K562 (cell line): ENCODE data around the gene COL7A1. TPM values are rescaled to one million over a fixed set of nuclear protein-coding genes. Genes with fewer than 3 reads are reported as not detected.
A peak's percentile ranks its signal among the peaks of the same experiment; 100 is the strongest.

Experiments used
- ATAC-seq: fragments of 200-7000 bp; cut with Tn5 transposase; 3 replicates; pipeline ENCODE4 v1.9.1; 2020; ENCODE audit warnings: moderate library complexity
- BruUV-seq: library from RNA; stranded (reverse); fragments of 400-500 nt; replicated peaks from 2 replicates; lab custom pipeline; 2021; lab: Mats Ljungman, UMichigan
- CTCF ChIA-PET: fragments of 300-600 bp; formaldehyde crosslinking; extraction: SDS; loops from one replicate; lab custom pipeline; 2021; ENCODE audit warnings: low intra/inter-chr PET ratio; lab: Yijun Ruan, JAX
- POLR2A ChIA-PET: fragments of 300-600, 350-650 bp; sonication (Branson Sonifier 250); formaldehyde crosslinking; extraction: SDS; loops from one replicate; lab custom pipeline; 2021; ENCODE audit warnings: antibody characterized with exemption, inconsistent platforms; lab: Yijun Ruan, JAX
- DNase-seq, 4 experiments: peaks; one replicate each; pipeline versions ENCODE4 v3.0.0 to v3.0.0-alpha.2; 2011 to 2018; ENCODE audit warnings: low spot score in 3 of 4, mixed read lengths in 3 of 4; ENCODE audit errors: extremely low read depth in 1 of 4
- FAIRE-seq: peaks from 2 replicates; lab custom pipeline; 2011; peaks lifted over from hg19 to GRCh38; lab: Jason Lieb, UNC
- H2AFZ ChIP-seq: 2 replicates; pipeline ENCODE4 v1.6.0; 2011; ENCODE audit warnings: low read depth, low read length, control low read depth, inconsistent platforms
- H3K27ac ChIP-seq: fragments of 200-600 bp; 3 replicates; pipeline ENCODE4 v1.8.0; 2011; ENCODE audit warnings: low read depth, mild to moderate bottlenecking, control low read depth, inconsistent platforms, low read length, moderate library complexity, mixed read lengths; ENCODE audit errors: extremely low read depth
- H3K27me3 ChIP-seq, 2 experiments: fragments of 300-600 bp in 1 of 2; 2 replicates in 1 of 2; 3 replicates in 1 of 2; pipeline versions ENCODE4 v1.6.0 to v1.8.0; 2011; ENCODE audit warnings: inconsistent platforms in 2 of 2, low read length in 2 of 2, mild to moderate bottlenecking in 1 of 2, mixed read lengths in 1 of 2, moderate library complexity in 1 of 2; ENCODE audit not compliant: control insufficient read depth in 2 of 2, insufficient read depth in 2 of 2
- H3K36me3 ChIP-seq: fragments of 300-600 bp; 3 replicates; pipeline ENCODE4 v1.8.0; 2011; ENCODE audit warnings: mild to moderate bottlenecking, low read length, inconsistent platforms; ENCODE audit not compliant: control insufficient read depth, insufficient read depth
- H3K4me1 ChIP-seq, 2 experiments: fragments of 200-600 bp in 1 of 2; replicated peaks in 1 of 2; 2 replicates in 1 of 2; 3 replicates in 1 of 2; pipeline versions ENCODE4 v1.5.1 to v1.8.0; 2011; ENCODE audit warnings: inconsistent platforms in 2 of 2, low read length in 2 of 2, mild to moderate bottlenecking in 1 of 2, mixed read lengths in 1 of 2, moderate library complexity in 1 of 2; ENCODE audit not compliant: control insufficient read depth in 2 of 2, insufficient read depth in 2 of 2
- H3K4me2 ChIP-seq: 2 replicates; pipeline ENCODE4 v1.6.1; 2011; ENCODE audit warnings: low read length, control low read depth, inconsistent platforms, mixed read lengths; ENCODE audit not compliant: insufficient read depth
- H3K4me3 ChIP-seq: fragments of 200-600 bp; sonication (generic), shearing (Covaris generic); 2 replicates; pipeline ENCODE4 v1.5.1; 2016; ENCODE audit warnings: control low read depth, inconsistent platforms
- H3K79me2 ChIP-seq: fragments of 200-600 bp; 3 replicates; pipeline ENCODE4 v1.8.0; 2011; ENCODE audit warnings: low read length, inconsistent platforms; ENCODE audit not compliant: control insufficient read depth, insufficient read depth
- H3K9ac ChIP-seq, 2 experiments: 2 replicates each; pipeline versions ENCODE4 v1.6.0 to v1.6.1; 2011; ENCODE audit warnings: low read depth in 2 of 2, low read length in 2 of 2, control low read depth in 1 of 2, inconsistent platforms in 1 of 2, mild to moderate bottlenecking in 1 of 2, mixed read lengths in 1 of 2; ENCODE audit not compliant: insufficient read depth in 1 of 2
- H3K9me1 ChIP-seq: one replicate; pipeline ENCODE4 v1.6.0; 2011; ENCODE audit warnings: inconsistent platforms, mild to moderate bottlenecking, low read length, moderate library complexity; ENCODE audit not compliant: control insufficient read depth, insufficient read depth
- H3K9me3 ChIP-seq: replicated peaks from 2 replicates; pipeline ENCODE4 v1.5.1; 2011; ENCODE audit warnings: low read depth, low read length, inconsistent platforms; ENCODE audit not compliant: control insufficient read depth, insufficient read depth
- H4K20me1 ChIP-seq: replicated peaks from 2 replicates; pipeline ENCODE4 v1.6.1; 2011; ENCODE audit warnings: low read length, inconsistent platforms, mixed read lengths; ENCODE audit not compliant: control insufficient read depth, insufficient read depth
- BHLHE40 ChIP-seq: IDR thresholded peaks from 2 replicates; pipeline ENCODE4 v1.6.1; 2011; ENCODE audit warnings: low read length, improper control_type of control experiment
- CTCFL ChIP-seq: IDR thresholded peaks from 2 replicates; pipeline ENCODE4 v1.6.1; 2011; ENCODE audit warnings: borderline replicate concordance, low read depth, mild to moderate bottlenecking, moderate library complexity, low read length; ENCODE audit not compliant: insufficient read depth, poor library complexity, severe bottlenecking
- EGR1 ChIP-seq: fragments of 450-650 bp; conservative IDR thresholded peaks from 2 replicates; pipeline ENCODE4 v1.6.1; 2017; ENCODE audit warnings: mild to moderate bottlenecking
- FOXA3 ChIP-seq, 2 experiments: fragments of 450-650 bp in 1 of 2; sonication (generic) in 1 of 2; formaldehyde crosslinking; IDR thresholded peaks in 1 of 2; conservative IDR thresholded peaks in 1 of 2; 2 replicates each; pipeline versions ENCODE4 v1.4.0 to v1.8.0; 2020 to 2022; ENCODE audit warnings: mild to moderate bottlenecking in 2 of 2, missing genetic modification reagents in 1 of 2
- FOXM1 ChIP-seq, 2 experiments: fragments of 450-650 bp in 1 of 2; sonication (generic) in 1 of 2; formaldehyde crosslinking in 1 of 2; IDR thresholded peaks; 2 replicates each; pipeline versions ENCODE4 v1.6.1 to v1.9.0; 2017 to 2022; ENCODE audit warnings: low read depth in 2 of 2, mild to moderate bottlenecking in 2 of 2, missing genetic modification reagents in 1 of 2, moderate library complexity in 1 of 2
- JUND ChIP-seq, 2 experiments: IDR thresholded peaks; 2 replicates in 1 of 2; 3 replicates in 1 of 2; pipeline ENCODE4 v1.6.1; 2011; ENCODE audit warnings: borderline replicate concordance in 2 of 2, low read depth in 2 of 2, low read length in 2 of 2, improper control_type of control experiment in 1 of 2, missing biosample characterization in 1 of 2, missing genetic modification characterization in 1 of 2, missing genetic modification reagents in 1 of 2
- MAZ ChIP-seq, 2 experiments: fragments of 450-650 bp in 1 of 2; sonication (generic) in 1 of 2; formaldehyde crosslinking; IDR thresholded peaks in 1 of 2; conservative IDR thresholded peaks in 1 of 2; 2 replicates each; pipeline versions ENCODE4 v1.4.0 to v1.5.0; 2020; ENCODE audit warnings: mild to moderate bottlenecking in 1 of 2, missing genetic modification reagents in 1 of 2
- POLR2G ChIP-seq: fragments of 200-400 bp; formaldehyde crosslinking; IDR thresholded peaks from 2 replicates; pipeline ENCODE4 v1.6.1; 2017; ENCODE audit warnings: low read depth, mild to moderate bottlenecking, antibody characterized with exemption, low read length, moderate library complexity
- TFAP4 ChIP-seq: sonication (generic); formaldehyde crosslinking; IDR thresholded peaks from 2 replicates; pipeline ENCODE4 v1.8.0; 2022; ENCODE audit warnings: missing genetic modification reagents, mild to moderate bottlenecking, moderate library complexity, borderline replicate concordance
- ZNF175 ChIP-seq: fragments of 200-800 bp; sonication (Bioruptor generic); IDR thresholded peaks from 2 replicates; pipeline ENCODE4 v1.6.1; 2016; ENCODE audit warnings: low read depth, mild to moderate bottlenecking, missing genetic modification characterization, missing compliant biosample characterization
- ZNF253 ChIP-seq: fragments of 250-450 bp; sonication (Bioruptor Pico); conservative IDR thresholded peaks from 2 replicates; pipeline ENCODE4 v1.6.1; 2021; ENCODE audit warnings: mild to moderate bottlenecking
- ZNF764 ChIP-seq: fragments of 250-450 bp; sonication (Bioruptor Pico); IDR thresholded peaks from 2 replicates; pipeline ENCODE4 v1.4.0; 2020; ENCODE audit warnings: low read depth, mild to moderate bottlenecking, moderate library complexity
- WGBS: fragments of 100-300 bp; shearing (Covaris generic); methylation state at CpG from one replicate; pipeline ENCODE4 v1.1.6; 2016; ENCODE audit warnings: low coverage, mixed read lengths; ENCODE audit not compliant: insufficient coverage; ENCODE audit errors: missing lambda C conversion rate; 5-methylcytosine and 5-hydroxymethylcytosine counted together
- in situ Hi-C: fragments of 300-500 bp; cut with MboI; formaldehyde crosslinking; loops from 4 replicates; pipeline ENCODE4 v1.15.0; 2018; ENCODE audit warnings: inconsistent platforms, mixed read lengths
- intact Hi-C: fragments of 100-400 bp; cut with micrococcal nuclease; formaldehyde crosslinking; loops from 2 replicates; pipeline ENCODE4 v1.14.2; 2022
- polyA plus RNA-seq, 8 experiments: library from polyadenylated mRNA; depleted of rRNA in 4 of 8; stranded (reverse) in 5 of 8; unstranded in 3 of 8; fragments of >200 nt; fragmentation: Nextera tagmentation in 2 of 8; fragmentation: Illumina TruSeq in 1 of 8; extraction: Ambion mirVana in 2 of 8; extraction: Trizol in 1 of 8; gene quantifications; 2 replicates each; pipeline versions ENCODE4 v1.2.1 to v1.2.3, GENCODE V29; 2011 to 2014; ENCODE audit warnings: inconsistent platforms in 1 of 8, missing spikeins in 1 of 8
- total RNA-seq, 7 experiments: library from RNA; depleted of rRNA in 6 of 7; stranded (reverse); fragments of >200 nt in 6 of 7; fragmentation: Illumina TruSeq in 2 of 7; extraction: Trizol in 2 of 7; gene quantifications; 2 replicates each; pipeline versions ENCODE4 v1.2.1 to v1.2.3, GENCODE V29; 2011 to 2021; ENCODE audit warnings: low replicate concordance in 1 of 7

The COL7A1 gene
- total and polyA plus RNA-seq, 9 of the 15 experiments (the other 6 are each of a cell fraction or from before 2014, with no cell fraction given): 0.09 to 0.66 (median 0.35) TPM; not detected in 3

DNA sequence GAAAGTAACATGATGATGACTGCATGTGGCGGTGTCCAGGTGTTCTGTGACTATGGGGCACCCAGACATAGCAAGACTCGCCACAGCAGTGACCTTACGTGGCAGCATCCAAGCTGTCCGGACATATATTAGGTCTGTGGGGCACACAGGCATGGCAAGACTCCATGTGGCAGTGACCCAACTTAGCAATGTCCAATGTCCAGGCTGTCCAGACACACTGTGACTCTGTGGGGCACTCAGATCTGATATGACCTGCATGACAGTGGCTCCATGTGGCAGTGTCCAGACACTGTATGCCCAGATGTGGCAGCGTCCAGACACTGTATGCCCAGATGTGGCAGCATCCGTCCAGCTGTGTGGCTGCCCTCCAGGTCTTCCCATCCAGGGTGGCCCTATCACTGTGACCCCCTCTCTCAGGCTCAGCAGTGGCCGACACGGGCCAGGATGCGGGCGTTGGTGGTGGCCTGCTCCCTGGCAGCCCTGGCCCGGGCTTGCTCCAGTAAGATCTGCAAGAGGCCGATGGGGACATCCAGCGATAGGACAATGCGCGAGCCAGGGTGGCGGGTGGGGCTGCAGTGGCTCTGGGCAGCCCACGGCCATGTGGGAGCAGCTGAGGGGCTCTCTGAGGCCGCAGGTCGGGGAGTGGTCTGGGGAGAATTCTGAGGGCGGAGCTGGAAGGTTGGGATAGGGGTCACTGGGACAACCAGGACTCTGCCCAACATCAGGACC lies 32.6 kb downstream of the COL7A1 start (continued):
- TF ChIP-seq ZNF175 (CRISPR knock-in tag): no peak

DNA sequence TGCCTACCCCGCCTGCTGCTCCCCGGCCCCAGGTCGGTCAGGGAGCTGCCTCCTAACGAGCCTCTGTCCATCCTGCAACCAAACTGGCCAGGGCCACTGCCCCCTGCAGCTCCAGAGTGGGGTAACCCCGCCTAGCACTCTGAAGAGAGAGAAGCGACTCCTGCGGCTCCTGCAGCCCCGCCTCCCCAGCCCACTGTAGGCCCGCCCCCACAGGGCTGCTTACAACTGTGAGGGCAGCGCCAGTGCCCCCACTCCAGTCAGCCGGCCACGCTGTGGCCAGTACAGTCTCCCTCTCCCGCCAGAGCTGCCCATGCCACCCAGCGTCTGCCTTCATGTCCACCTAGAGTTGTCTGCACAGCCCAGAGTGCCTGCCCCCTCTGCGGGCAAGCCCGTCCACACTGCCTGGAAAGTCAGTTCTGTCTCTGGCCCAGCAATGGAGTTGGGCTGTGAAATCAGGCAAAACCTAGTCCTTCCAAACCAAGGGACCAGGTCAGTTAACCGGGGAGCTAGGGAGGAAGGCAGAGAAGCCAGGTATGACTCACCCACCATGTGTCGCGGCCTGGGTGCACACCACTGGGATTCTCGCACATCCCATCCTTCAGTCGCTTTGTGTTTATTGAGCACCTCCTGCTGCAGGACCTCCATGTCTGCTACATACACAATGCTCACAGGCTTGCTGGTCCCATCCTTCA lies 33.9 kb downstream of the COL7A1 start:
- no peaks in the 10 kb centered on the region for H3K27me3 ChIP-seq
- intact Hi-C loops: no loop called here
- in situ Hi-C loops: no loop called here
- DNase-seq: peak; percentile 78 to 83 (median 80)
- peak overlapping the region in 1 of 2 experiments; percentile 77; a peak in 3 of 4 replicates for H3K9ac ChIP-seq
- no peaks in the 10 kb centered on the region for H3K36me3 ChIP-seq
- H3K27ac ChIP-seq: no peak overlapping the region; the same call in 2 of the 3 replicates
- no peaks in the 10 kb centered on the region for H4K20me1 ChIP-seq
- 0 out of 2 replicates have a peak overlapping the region, but pooled peaks have one; percentile 12 for H3K4me3 ChIP-seq
- 32% methylated on average over 12 of the region's 21 CpGs for WGBS
- ChIA-PET POLR2A (interaction anchor here (0.6 kb wide), 1 partner anchor 288 kb away, joined by 4 read pairs; no protein-coding TSS in a partner anchor), CTCF (no interaction called here)
- H3K9me1 ChIP-seq: no peaks in the 10 kb centered on the region
- peak; percentile 52 for FAIRE-seq
- H3K9me3 ChIP-seq: no peaks in the 10 kb centered on the region
- H3K79me2 ChIP-seq: peaks cover 5% of the 10 kb centered on the region
- peak; percentile 75 for ATAC-seq
- peaks cover 32 to 75% of the 10 kb centered on the region in 2 experiments for H3K4me1 ChIP-seq
- H3K4me2 ChIP-seq: peak overlapping the region; percentile 67
- H2AFZ ChIP-seq: peak overlapping the region; percentile 90
- no TSS peak for BruUV-seq
- TF ChIP-seq ZNF764 (0 out of 2 replicates have a peak, but pooled peaks have one; percentile 21), FOXA3 (CRISPR knock-in tag; conservative IDR thresholded peaks at IDR 0.05 in 1 of 2, IDR thresholded peaks at IDR 0.05 in 1 of 2) (no peak), BHLHE40 (peak; percentile 16; the same call in 1 of the 2 replicates), EGR1 (peak; percentile 42; the same call in 1 of the 2 replicates), MAZ (CRISPR knock-in tag; conservative IDR thresholded peaks at IDR 0.05 in 1 of 2, IDR thresholded peaks at IDR 0.05 in 1 of 2) (peak in 1 of 2 experiments; percentile 22; a peak in 2 of 4 replicates), JUND (IDR thresholded peaks at IDR 0.05; ENCODE audit: borderline replicate concordance, low read depth, low read length) (peak; percentile 64), JUND (tag; IDR thresholded peaks at IDR 0.05; ENCODE audit: borderline replicate concordance, low read depth, low read length) (no peak), TFAP4 (CRISPR knock-in tag) (peak; percentile 43; the same call in 1 of the 2 replicates), ZNF253 (CRISPR knock-in tag) (no peak), FOXM1 (IDR thresholded peaks at IDR 0.05; ENCODE audit: low read depth) (no peak), FOXM1 (CRISPR knock-in tag; IDR thresholded peaks at IDR 0.05; ENCODE audit: low read depth) (no peak), CTCFL (peak; percentile 89), POLR2G (peak; percentile 60; the same call in 1 of the 2 replicates)
